Loucy (cell line): Measurements from ENCODE around the gene HAUS3.

Source experiments
- CTCF ChIP-seq: fragments of 200-600 bp; sonication (generic); conservative IDR thresholded peaks from 2 replicates; pipeline ENCODE4 v1.5.1; 2014; ENCODE audit warnings: mild to moderate bottlenecking, antibody characterized with exemption, low read length
- EZH2phosphoT487 ChIP-seq: fragments of 200-600 bp; IDR thresholded peaks from 2 replicates; pipeline ENCODE4 v1.6.1; 2018; ENCODE audit warnings: antibody characterized with exemption, mild to moderate bottlenecking, moderate library complexity, borderline replicate concordance

- TF ChIP-seq CTCF (no peak), EZH2phosphoT487 (no peak)
These were observed 24.9 kb upstream of the HAUS3 start for GRCh38 chr4:2266821-2267220.
